PFSK-1 (cell line): ENCODE results near the gene MRM1.

Experiments
- POLR2AphosphoS5 ChIP-seq: IDR thresholded peaks from 2 replicates; pipeline ENCODE4 v1.6.1; 2012; ENCODE audit warnings: low read depth, mild to moderate bottlenecking, control low read depth, low read length, moderate library complexity
- SIN3A ChIP-seq: IDR thresholded peaks from 2 replicates; pipeline ENCODE4 v1.6.1; 2012; ENCODE audit warnings: mild to moderate bottlenecking, low read length, moderate library complexity, borderline replicate concordance; ENCODE audit not compliant: insufficient read depth
- TAF1 ChIP-seq: IDR thresholded peaks from 2 replicates; pipeline ENCODE4 v1.6.1; 2012; ENCODE audit warnings: low read length, control low read depth, borderline replicate concordance; ENCODE audit not compliant: insufficient read depth

DNA sequence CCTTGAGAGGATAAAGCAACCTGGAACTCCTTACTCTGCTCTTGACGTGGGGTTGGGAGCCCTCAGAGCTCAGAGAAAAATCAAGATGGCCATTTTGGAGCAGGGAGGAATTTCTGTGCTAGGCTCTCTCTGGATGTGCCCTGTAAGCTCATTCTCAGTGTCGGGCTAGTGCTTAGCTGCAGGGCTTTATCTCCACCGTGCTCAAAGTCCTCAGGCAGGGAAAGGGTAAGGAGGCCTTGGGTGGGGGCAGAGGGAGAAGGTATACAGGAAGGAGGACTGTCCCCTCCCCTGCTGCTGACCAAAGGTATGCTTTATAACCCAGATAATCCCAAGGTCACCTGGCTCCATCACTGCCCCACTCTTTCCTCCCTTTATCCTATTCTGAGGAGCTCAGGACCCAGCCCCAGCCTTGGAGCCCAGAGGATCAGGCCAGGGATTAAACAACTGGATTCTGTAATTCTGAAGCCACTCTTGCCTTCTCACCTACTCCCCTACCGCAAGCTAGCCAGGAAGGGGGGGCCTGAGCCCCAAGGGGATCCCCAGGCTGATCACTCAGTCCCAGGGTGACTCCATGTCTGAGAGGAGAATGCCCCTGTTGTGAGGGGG, 8.6 kb upstream of the MRM1 start:
- no peak for TF ChIP-seq POLR2AphosphoS5
- no peak for TF ChIP-seq SIN3A
- no peak for TF ChIP-seq TAF1
